ENCODE results near the gene PRMT3. TPM values are rescaled to one million over a fixed set of nuclear protein-coding genes. Genes with fewer than 3 reads are reported as not detected.

PRMT3 gene
- total and polyA plus RNA-seq, 2 experiments from 2014 or later, result 9.8 to 11.7 TPM

- TF ChIP-seq EZH2 (IDR thresholded peaks at IDR 0.05; ENCODE audit: insufficient read depth, poor library complexity, severe bottlenecking), result no peak
- no peak for TF ChIP-seq EZH2phosphoT487 (IDR thresholded peaks at IDR 0.05; ENCODE audit: insufficient read depth, low read depth)
- WGBS, 2 experiments (ENCODE audit: low coverage in 1 of 2, low lambda C conversion rate in 2 of 2, missing lambda C conversion rate in 2 of 2), result 24 to 30% methylated on average over 13 of the region's 13 CpGs
- no peaks in the 10 kb centered on the region for H3K9me3 ChIP-seq (ENCODE audit: low read depth)
Measured at GRCh38 chr11:20530942-20531703, 143.6 kb downstream of the PRMT3 start.

DNA sequence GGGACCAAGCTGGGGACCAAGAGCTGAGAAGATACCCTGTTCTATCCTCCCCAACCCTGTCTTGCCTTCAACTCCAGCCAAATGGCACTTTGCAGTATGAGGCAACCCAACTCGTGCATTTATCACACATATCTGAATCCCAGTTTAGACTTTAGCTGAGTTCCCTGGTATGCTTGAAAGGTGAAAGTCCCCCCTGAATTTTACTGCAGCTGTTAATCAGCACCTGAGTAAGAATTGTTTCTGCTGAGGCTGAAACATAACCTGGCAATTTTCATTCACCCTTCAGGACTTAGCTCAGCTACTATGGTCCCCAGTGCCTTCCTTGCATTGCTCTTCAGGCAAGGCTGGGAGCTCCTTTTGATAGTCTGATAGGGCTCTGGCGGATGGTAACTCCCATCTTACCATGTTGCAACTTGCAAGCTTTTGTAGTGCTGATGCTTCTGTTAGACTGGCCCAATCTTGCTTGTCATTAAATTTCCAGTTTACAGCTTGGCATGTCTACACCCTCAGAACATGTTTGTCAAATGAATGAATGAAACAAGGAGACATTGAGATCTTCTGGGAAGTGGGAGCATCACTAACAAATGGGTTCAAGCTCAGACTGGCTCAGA is 147.9 kb downstream of the PRMT3 start:
- no peaks in the 10 kb centered on the region for H3K9me2 ChIP-seq (ENCODE audit: insufficient read depth)
- no peak overlapping the region for H3K4me2 ChIP-seq (ENCODE audit: unreplicated experiment)
- no peaks in the 10 kb centered on the region for H3K36me3 ChIP-seq (ENCODE audit: low read depth)
- no peaks in the 10 kb centered on the region for H3K79me2 ChIP-seq (ENCODE audit: insufficient read depth)
- no peak for DNase-seq
- H3K9me3 ChIP-seq (ENCODE audit: low read depth), result no peaks in the 10 kb centered on the region
- H4K20me1 ChIP-seq (ENCODE audit: insufficient read depth), result no peaks in the 10 kb centered on the region
- no peak for TF ChIP-seq EZH2phosphoT487 (IDR thresholded peaks at IDR 0.05; ENCODE audit: insufficient read depth, low read depth)
- TF ChIP-seq EZH2 (IDR thresholded peaks at IDR 0.05; ENCODE audit: insufficient read depth, poor library complexity, severe bottlenecking), result no peak
- H3F3A ChIP-seq (ENCODE audit: insufficient read depth), result no peaks in the 10 kb centered on the region
- no peaks in the 10 kb centered on the region for H3K4me1 ChIP-seq (ENCODE audit: insufficient read depth)
- no peak overlapping the region for H2AFZ ChIP-seq
- no peak overlapping the region for H3K9ac ChIP-seq
- in situ Hi-C loops (cut with MboI), result no loop called here
- no peaks in the 10 kb centered on the region for H3K27me3 ChIP-seq (replicated peaks; ENCODE audit: insufficient read depth)
- no peak overlapping the region for H3K4me3 ChIP-seq
- WGBS, 2 experiments (ENCODE audit: low coverage in 1 of 2, low lambda C conversion rate in 2 of 2, missing lambda C conversion rate in 2 of 2), result 12 to 13% methylated on average over 2 of the region's 2 CpGs
- no peak overlapping the region for H3K27ac ChIP-seq

More at GRCh38 chr11:20530942-20531703, 143.6 kb downstream of the PRMT3 start:
- Histone ChIP-seq H3K9ac (no peak overlapping the region), H2AFZ (no peak overlapping the region), H4K20me1 (ENCODE audit: insufficient read depth) (no peaks in the 10 kb centered on the region), H3K36me3 (ENCODE audit: low read depth) (no peaks in the 10 kb centered on the region), H3K79me2 (ENCODE audit: insufficient read depth) (no peaks in the 10 kb centered on the region), H3F3A (ENCODE audit: insufficient read depth) (no peaks in the 10 kb centered on the region), H3K4me3 (no peak overlapping the region), H3K9me2 (ENCODE audit: insufficient read depth) (no peaks in the 10 kb centered on the region), H3K27ac (no peak overlapping the region), H3K27me3 (replicated peaks; ENCODE audit: insufficient read depth) (no peaks in the 10 kb centered on the region), H3K4me1 (ENCODE audit: insufficient read depth) (no peaks in the 10 kb centered on the region), H3K4me2 (ENCODE audit: unreplicated experiment) (no peak overlapping the region)
- DNase-seq, result no peak
- in situ Hi-C loops (cut with MboI), result no loop called here

DNA sequence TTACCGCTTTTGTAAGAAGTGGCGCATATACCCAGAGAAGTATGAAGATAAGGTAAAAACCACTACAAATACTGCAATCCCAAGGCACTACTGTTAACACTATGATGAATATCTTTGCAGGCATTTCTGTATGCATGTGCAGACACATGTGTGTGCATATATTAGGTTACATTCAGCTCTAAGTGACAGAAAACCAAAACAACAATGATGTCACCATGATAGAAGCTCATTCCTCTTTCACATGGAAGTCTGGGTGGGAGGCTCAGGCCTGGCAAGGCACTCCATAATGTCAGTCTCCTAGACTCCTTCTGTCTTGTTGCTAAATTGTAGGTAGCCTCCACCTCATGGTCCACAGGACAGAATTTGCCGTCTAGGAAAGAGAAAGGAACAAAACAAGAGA is 148.8 kb downstream of the PRMT3 start:
- no peak overlapping the region for H3K4me2 ChIP-seq (ENCODE audit: unreplicated experiment)
- no peak overlapping the region for H3K4me3 ChIP-seq
- no peak overlapping the region for H2AFZ ChIP-seq
- no peak for DNase-seq
- no peaks in the 10 kb centered on the region for H3K36me3 ChIP-seq (ENCODE audit: low read depth)
- no peak overlapping the region for H3K9ac ChIP-seq
- H3K4me1 ChIP-seq (ENCODE audit: insufficient read depth), result no peaks in the 10 kb centered on the region
- 67 to 69% methylated on average over 3 of the region's 3 CpGs for WGBS, 2 experiments (ENCODE audit: low coverage in 1 of 2, low lambda C conversion rate in 2 of 2, missing lambda C conversion rate in 2 of 2)
- H3K27me3 ChIP-seq (replicated peaks; ENCODE audit: insufficient read depth), result no peaks in the 10 kb centered on the region
- no peak overlapping the region for H3K27ac ChIP-seq
- H3K9me3 ChIP-seq (ENCODE audit: low read depth), result no peaks in the 10 kb centered on the region
- in situ Hi-C loops (cut with MboI), result no loop called here
- no peaks in the 10 kb centered on the region for H3K79me2 ChIP-seq (ENCODE audit: insufficient read depth)
- H3F3A ChIP-seq (ENCODE audit: insufficient read depth), result no peaks in the 10 kb centered on the region
- H3K9me2 ChIP-seq (ENCODE audit: insufficient read depth), result no peaks in the 10 kb centered on the region
- TF ChIP-seq EZH2 (IDR thresholded peaks at IDR 0.05; ENCODE audit: insufficient read depth, poor library complexity, severe bottlenecking) (no peak), EZH2phosphoT487 (IDR thresholded peaks at IDR 0.05; ENCODE audit: insufficient read depth, low read depth) (no peak)
- no peaks in the 10 kb centered on the region for H4K20me1 ChIP-seq (ENCODE audit: insufficient read depth)

GRCh38 chr11:20536784-20537183 is 149.3 kb downstream of the PRMT3 start:
- 0 to 3% methylated on average over 1 of the region's 1 CpG for WGBS, 2 experiments (ENCODE audit: low coverage in 1 of 2, low lambda C conversion rate in 2 of 2, missing lambda C conversion rate in 2 of 2)
- no peaks in the 10 kb centered on the region for H3K9me3 ChIP-seq (ENCODE audit: low read depth)

More at GRCh38 chr11:20536784-20537183, 149.3 kb downstream of the PRMT3 start:
- Histone ChIP-seq H3K27me3 (replicated peaks; ENCODE audit: insufficient read depth) (no peaks in the 10 kb centered on the region), H2AFZ (no peak overlapping the region), H3K4me1 (ENCODE audit: insufficient read depth) (no peaks in the 10 kb centered on the region), H3F3A (ENCODE audit: insufficient read depth) (no peaks in the 10 kb centered on the region), H3K27ac (no peak overlapping the region), H4K20me1 (ENCODE audit: insufficient read depth) (no peaks in the 10 kb centered on the region), H3K4me2 (ENCODE audit: unreplicated experiment) (no peak overlapping the region), H3K9me2 (ENCODE audit: insufficient read depth) (no peaks in the 10 kb centered on the region), H3K79me2 (ENCODE audit: insufficient read depth) (no peaks in the 10 kb centered on the region), H3K4me3 (no peak overlapping the region), H3K36me3 (ENCODE audit: low read depth) (no peaks in the 10 kb centered on the region), H3K9ac (no peak overlapping the region)
- no peak for TF ChIP-seq EZH2 (IDR thresholded peaks at IDR 0.05; ENCODE audit: insufficient read depth, poor library complexity, severe bottlenecking)
- no peak for DNase-seq
- in situ Hi-C loops (cut with MboI), result no loop called here

Data from GM23248 (cell line).